ENCODE measurements around the gene NOS3. TPM values are rescaled to one million over a fixed set of nuclear protein-coding genes. Genes with fewer than 3 reads are reported as not detected.

The NOS3 gene
- total and polyA plus RNA-seq, 3 experiments from 2014 or later: 5.2 to 10.6 (median 9.9) TPM

DNA sequence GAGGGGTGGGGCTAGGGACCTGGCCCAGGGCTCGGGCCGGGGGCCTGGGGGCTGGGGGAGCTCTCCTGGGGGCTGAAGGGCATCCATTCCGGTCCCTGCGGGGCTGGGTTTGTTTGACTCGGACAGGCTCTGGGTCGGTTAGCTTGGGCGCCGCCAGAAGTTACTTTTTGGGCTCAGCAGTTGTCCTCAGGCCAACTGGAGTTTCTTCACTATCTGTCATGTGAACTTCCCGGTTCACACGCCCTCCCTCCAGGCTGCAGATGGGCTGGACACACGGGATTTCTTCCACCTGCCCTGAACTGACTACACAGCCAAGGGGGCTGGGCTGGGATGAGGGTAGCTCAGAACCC is 72.4 kb downstream of the NOS3 start:
- H3K4me3 ChIP-seq (ENCODE audit: low read length): no peak overlapping the region
- H3K27me3 ChIP-seq (ENCODE audit: insufficient read depth, low read length, poor library complexity, severe bottlenecking): no peaks in the 10 kb centered on the region
- Mint-ChIP-seq H3K36me3 (peaks cover 0 to 45% (median 0%) of the 10 kb centered on the region in 3 donors), H3K27ac (no peak overlapping the region), H3K4me3 (peak overlapping the region in 2 of 7 donors; percentile 37 to 56), H3K9me3 (no peaks in the 10 kb centered on the region), H3K27me3 (no peaks in the 10 kb centered on the region), H3K4me1 (peaks cover 17 to 32% (median 26%) of the 10 kb centered on the region in 3 donors)
- H3K4me1 ChIP-seq (ENCODE audit: insufficient read depth, low read length): peaks cover 26% of the 10 kb centered on the region
- H3K27ac ChIP-seq (ENCODE audit: low read depth, low read length): no peak overlapping the region
- peaks cover 11% of the 10 kb centered on the region for H3K36me3 ChIP-seq (ENCODE audit: insufficient read depth, low read length)
- no peaks in the 10 kb centered on the region for H3K9me3 ChIP-seq (ENCODE audit: low read length)
- no peak for DNase-seq
- POLR2A ChIA-PET: no interaction called here
- CTCF ChIA-PET: interaction anchor here (3.8 kb wide), 1 partner anchor 47 kb away, joined by 19 read pairs; no protein-coding TSS in a partner anchor

Other genes starting within 250 kb of the NOS3 start
- gene TMEM176B, start 190.7 kb upstream of the NOS3 start, total RNA-seq: under 1 TPM; 0.20 to 0.27 TPM
- not detected for gene TMEM176B, start 190.7 kb upstream of the NOS3 start, polyA plus RNA-seq
- gene TMEM176A, start 190.2 kb upstream of the NOS3 start, total RNA-seq: under 1 TPM in 1 of 2 experiments, not detected in 1; 0.26 TPM
- not detected for gene TMEM176A, start 190.2 kb upstream of the NOS3 start, polyA plus RNA-seq
- not detected for gene AOC1, start 138.5 kb upstream of the NOS3 start, total RNA-seq
- not detected for gene AOC1, start 138.5 kb upstream of the NOS3 start, polyA plus RNA-seq
- gene KCNH2, start 12.7 kb upstream of the NOS3 start, total RNA-seq: under 1 TPM; 0.11 to 0.24 TPM
- gene KCNH2, start 12.7 kb upstream of the NOS3 start, polyA plus RNA-seq: 0.63 TPM
- gene ATG9B, start 33.5 kb downstream of the NOS3 start, total RNA-seq: 1 to 10 TPM; 3.8 to 4.2 TPM
- gene ATG9B, start 33.5 kb downstream of the NOS3 start, polyA plus RNA-seq: 15.4 TPM
- gene ABCB8, start 37.4 kb downstream of the NOS3 start, total RNA-seq: 10 to 100 TPM; 49.2 to 52.3 TPM
- 18.4 TPM for gene ABCB8, start 37.4 kb downstream of the NOS3 start, polyA plus RNA-seq
- gene ASIC3, start 57.5 kb downstream of the NOS3 start, total RNA-seq: 1 to 10 TPM; 2.6 to 3.6 TPM
- gene ASIC3, start 57.5 kb downstream of the NOS3 start, polyA plus RNA-seq: not detected
- gene CDK5, start 66.9 kb downstream of the NOS3 start, total RNA-seq: 10 to 100 TPM; 20.5 to 23.2 TPM
- 14.3 TPM for gene CDK5, start 66.9 kb downstream of the NOS3 start, polyA plus RNA-seq
- 100 to 1,000 TPM; 119 to 121 TPM for gene SLC4A2, start 68.6 kb downstream of the NOS3 start, total RNA-seq
- 25.5 TPM for gene SLC4A2, start 68.6 kb downstream of the NOS3 start, polyA plus RNA-seq
- 10 to 100 TPM; 83.1 to 88.8 TPM for gene FASTK, start 89.8 kb downstream of the NOS3 start, total RNA-seq
- 52.0 TPM for gene FASTK, start 89.8 kb downstream of the NOS3 start, polyA plus RNA-seq
- gene TMUB1, start 92.5 kb downstream of the NOS3 start, total RNA-seq: 10 to 100 TPM; 81.7 to 83.5 TPM
- gene TMUB1, start 92.5 kb downstream of the NOS3 start, polyA plus RNA-seq: 69.7 TPM
- 10 to 100 TPM; 39.9 to 40.7 TPM for gene AGAP3, start 95.5 kb downstream of the NOS3 start, total RNA-seq
- 8.0 TPM for gene AGAP3, start 95.5 kb downstream of the NOS3 start, polyA plus RNA-seq
- gene GBX1, start 176.7 kb downstream of the NOS3 start, total RNA-seq: not detected
- gene GBX1, start 176.7 kb downstream of the NOS3 start, polyA plus RNA-seq: not detected
- gene ASB10, start 196.2 kb downstream of the NOS3 start, total RNA-seq: not detected
- gene ASB10, start 196.2 kb downstream of the NOS3 start, polyA plus RNA-seq: not detected
- gene H2BK1, start 219.5 kb downstream of the NOS3 start, total RNA-seq: under 1 TPM in 1 of 2 experiments, not detected in 1; 0.57 TPM
- not detected for gene H2BK1, start 219.5 kb downstream of the NOS3 start, polyA plus RNA-seq
- 10 to 100 TPM; 86.5 to 95.1 TPM for gene ABCF2, start 236.2 kb downstream of the NOS3 start, total RNA-seq
- gene ABCF2, start 236.2 kb downstream of the NOS3 start, polyA plus RNA-seq: 36.7 TPM
- gene CHPF2, start 241.5 kb downstream of the NOS3 start, total RNA-seq: 10 to 100 TPM; 36.6 to 37.0 TPM
- 31.3 TPM for gene CHPF2, start 241.5 kb downstream of the NOS3 start, polyA plus RNA-seq

Measured in CD8-positive, alpha-beta memory T cell (primary cell).